GM18858 (cell line): Measurements from ENCODE around the gene ARHGAP19.

Source experiments
- ATAC-seq: cut with Tn5 transposase; IDR thresholded peaks from one replicate; pipeline ENCODE4 v1.9.1; 2021; ENCODE audit not compliant: unreplicated experiment

The ARHGAP19 gene

DNA sequence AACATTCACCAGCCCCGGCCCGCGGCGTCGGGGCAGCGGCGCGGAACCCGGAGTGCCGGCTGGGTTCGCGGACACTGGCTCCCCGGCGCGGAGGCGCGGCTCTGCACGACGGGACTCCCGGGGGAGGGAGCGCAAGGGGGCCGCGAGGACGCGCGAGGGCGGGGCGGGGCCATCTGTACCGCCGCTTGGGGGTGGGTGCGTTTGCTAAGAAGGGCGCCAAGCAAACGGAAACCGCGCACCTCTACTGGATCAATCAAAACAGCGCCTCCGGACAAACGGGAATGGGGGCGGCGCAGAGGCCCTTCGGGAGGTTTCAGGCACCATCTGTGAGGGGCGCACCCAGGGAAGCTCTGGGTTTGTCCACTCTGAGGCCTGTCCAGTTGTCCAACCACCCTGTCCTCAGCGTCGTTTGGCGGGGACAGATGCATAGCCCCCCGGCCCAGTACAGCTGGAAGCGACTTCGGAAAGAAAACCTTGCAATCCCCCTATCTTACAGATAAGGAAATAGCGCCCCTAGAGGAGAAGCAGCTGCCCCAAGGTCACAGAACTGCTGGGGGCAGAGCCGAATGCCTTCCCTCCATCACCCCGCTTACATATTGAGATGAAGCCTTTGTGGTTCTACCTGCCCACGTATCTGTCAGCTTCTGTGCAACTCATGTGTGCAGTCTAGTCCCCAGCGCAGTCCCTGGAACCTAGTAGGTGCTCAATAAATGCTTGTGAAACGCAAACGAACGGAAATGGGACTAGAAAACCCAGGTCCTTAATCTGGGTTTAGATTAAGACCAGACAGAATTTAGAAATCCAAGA, 96.0 kb downstream of the ARHGAP19 start:
- no peak for ATAC-seq

GRCh38 chr10:97195706-97196222, 96.7 kb downstream of the ARHGAP19 start:
- ATAC-seq, result no peak

DNA sequence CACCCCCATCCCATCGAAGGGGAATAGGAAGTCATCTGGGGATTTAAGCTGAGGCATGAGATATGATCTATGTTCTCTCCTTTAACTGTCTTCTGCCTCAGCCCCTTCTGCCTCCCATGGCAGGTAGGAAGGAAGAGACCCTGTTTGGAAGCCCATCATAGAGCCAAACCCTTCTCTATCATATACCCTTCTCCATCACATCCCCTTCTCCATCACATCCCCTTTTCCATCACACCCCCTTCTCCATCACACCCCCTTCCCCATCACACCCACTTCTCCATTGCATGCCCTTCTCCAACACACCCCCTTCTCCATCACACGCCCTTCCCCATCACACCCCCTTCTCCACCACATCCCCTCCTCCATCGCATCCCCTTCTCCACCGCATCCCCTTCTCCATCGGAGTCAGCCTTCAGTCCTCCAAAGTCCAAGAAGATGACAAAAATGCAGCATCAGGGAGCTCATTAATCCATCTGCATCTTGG, 99.4 kb downstream of the ARHGAP19 start:
- no peak for ATAC-seq

DNA sequence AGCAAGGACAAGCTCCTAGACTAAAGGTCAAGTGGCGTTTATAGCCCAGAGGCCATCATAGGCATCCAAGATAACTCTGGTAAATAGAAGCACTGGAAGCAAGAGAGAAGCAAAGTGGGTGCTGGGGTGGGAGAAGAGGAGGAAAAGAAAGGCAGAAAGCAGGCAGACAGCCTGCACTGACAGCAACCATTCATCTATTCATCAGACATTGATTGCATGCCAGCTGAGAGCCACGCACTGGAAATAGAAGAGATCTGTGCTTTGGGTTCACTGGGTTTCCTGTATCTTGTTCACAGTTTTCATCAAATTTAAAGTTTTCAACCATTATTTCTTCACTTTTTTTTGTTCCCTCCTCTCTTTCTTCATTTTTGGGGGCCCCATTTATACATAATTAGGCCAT, 102.0 kb downstream of the ARHGAP19 start:
- no peak for ATAC-seq

- ATAC-seq, result no peak
Observed at GRCh38 chr10:97188261-97188711, 104.2 kb downstream of the ARHGAP19 start.

GRCh38 chr10:97186911-97187310, 105.5 kb downstream of the ARHGAP19 start:
- ATAC-seq, result no peak

DNA sequence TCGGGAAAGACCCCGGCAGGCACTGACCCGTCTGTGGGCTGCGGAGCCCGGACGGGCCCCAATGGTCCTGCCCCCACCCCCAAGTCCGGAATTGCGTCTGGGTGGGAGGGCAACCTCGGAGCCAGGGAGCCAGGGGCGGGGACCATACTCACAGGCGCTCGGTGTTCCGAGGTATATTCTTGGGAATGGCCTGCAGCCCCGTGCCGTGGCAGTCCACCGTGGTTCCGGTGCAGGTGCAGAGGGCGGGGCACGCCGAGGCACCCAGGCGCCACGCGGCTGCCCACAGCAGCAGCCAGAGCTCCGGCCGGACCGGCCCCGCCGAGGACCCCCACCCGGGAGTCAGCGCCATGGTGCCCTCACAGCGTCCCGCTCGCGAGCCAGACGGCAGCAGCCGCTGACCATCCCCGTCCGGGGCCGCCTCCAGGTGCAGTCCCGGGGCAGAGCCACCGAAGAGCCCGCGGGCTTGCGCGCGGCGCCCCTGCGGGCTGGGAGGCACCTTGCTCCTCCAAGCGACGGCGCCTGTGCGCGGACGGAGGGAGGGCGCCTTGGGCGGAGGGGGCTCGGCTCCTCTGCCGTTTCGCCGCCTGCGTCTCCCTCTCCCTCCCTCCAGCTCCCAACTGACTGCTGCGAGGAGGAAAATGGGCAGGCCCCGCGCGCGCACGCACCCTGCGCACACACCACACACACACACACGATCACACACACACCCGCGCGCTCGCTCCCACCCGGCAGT, 106.9 kb downstream of the ARHGAP19 start, which contains the start of gene SLIT1:
SLIT1 (minus strand) TSS at position 634 of the 733 bp plus-strand sequence; CDS start at position 349, 285 bp downstream.
- ATAC-seq, result no peak

DNA sequence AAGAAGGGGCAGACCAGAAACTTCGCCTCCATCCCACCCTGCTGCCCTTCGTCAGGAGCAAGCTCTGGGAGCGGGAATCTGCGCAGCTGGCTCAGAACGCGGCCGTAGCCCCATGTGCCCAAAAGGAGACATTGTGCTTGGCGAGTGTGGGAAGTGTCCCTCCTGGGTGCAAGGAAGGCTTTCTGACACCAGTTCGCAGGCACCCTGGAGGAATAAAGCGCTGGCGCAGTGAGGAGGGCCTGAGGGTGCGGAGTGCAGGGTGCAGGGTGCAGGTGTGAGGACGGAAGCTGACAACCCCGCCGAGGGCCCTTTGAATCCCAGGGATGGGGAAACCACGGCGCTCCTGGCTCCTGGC, 107.5 kb downstream of the ARHGAP19 start:
- ATAC-seq, result no peak

- ATAC-seq, result no peak
Observed at GRCh38 chr10:97183314-97183713, 109.1 kb downstream of the ARHGAP19 start.

- no peak for ATAC-seq
Observed at GRCh38 chr10:97182288-97182990, 110.0 kb downstream of the ARHGAP19 start.

- ATAC-seq, result no peak
Observed at GRCh38 chr10:97180986-97181385, 111.5 kb downstream of the ARHGAP19 start.

- ATAC-seq, result no peak
Observed at GRCh38 chr10:97180363-97180755, 112.1 kb downstream of the ARHGAP19 start.

- no peak for ATAC-seq
Observed at GRCh38 chr10:97179731-97180362, 112.6 kb downstream of the ARHGAP19 start.

DNA sequence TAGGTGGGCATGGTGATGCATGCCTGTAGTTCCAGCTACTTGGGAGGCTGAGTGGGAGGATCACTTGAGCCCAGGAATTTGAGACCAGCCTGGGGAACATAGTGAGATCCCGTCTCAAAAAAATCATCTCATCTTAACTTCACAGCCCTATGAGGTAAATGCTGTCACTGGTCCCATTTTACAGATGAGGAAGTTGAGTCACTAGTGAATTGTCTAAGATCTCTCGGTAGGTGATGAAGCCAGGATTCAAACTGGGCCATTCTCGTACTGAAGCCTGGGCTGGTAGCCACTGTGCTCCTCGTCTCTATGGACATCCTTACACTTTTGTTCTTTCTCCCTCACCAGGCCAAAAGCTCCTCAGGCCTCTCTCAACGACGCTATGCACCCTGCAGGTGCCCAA, 113.1 kb downstream of the ARHGAP19 start:
- no peak for ATAC-seq

GRCh38 chr10:97178074-97178473, 114.4 kb downstream of the ARHGAP19 start:
- no peak for ATAC-seq

DNA sequence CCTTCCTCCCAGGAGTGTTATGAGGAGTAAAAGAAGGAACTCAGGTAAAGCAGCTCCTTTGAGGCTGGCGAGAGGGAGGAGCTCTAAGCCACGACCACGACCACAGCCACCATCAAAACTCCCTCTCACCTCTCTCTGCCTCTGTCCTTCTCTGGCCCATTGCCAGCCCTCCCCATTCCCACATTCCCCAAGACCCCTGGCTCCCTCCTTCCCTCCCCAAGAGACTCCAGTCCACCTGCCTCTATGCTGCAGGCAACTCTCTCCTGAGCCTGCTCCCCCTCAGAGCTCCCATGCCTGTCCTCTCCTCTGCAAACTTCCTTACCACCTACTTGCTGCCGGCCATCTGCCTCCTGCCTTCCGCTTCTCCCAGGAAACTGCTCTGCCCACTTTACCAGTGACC, 116.2 kb downstream of the ARHGAP19 start:
- ATAC-seq, result no peak

DNA sequence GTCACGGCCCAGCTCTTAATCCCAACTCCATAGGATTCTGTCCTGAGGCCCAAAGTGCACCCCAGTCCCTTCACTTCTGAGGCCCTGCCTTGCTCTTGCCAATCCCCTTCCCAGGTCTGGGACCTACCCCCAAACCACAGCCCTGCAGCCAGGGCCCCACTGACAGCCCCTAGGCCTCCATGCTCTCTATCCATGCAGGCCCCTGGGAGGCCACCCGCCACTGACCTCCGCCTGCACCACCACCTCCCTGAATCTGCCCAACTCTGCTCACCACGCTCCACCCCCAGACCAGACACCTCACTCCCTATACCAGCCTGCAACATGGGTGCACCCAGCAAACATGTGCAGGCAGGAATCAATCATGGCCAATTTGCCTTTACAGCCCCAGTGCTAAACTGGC, 116.9 kb downstream of the ARHGAP19 start:
- no peak for ATAC-seq

DNA sequence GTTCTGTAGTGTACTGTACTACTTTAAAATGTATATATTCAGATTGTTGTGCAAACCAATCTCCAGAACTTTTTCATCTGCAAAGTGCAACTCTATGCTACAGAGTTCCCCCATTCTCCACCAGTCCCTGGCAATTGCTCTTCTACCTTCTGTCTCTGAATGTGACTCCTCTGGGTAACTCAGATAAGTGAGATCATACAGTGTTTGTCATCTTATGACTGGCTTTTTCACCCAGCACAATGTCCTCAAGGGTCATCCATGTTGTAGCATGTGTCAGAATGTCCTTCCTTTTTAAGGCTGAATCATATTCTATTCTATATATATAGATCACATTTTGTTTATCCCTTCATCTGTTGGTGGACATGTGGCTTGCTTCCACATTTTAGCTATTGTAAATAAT, 117.5 kb downstream of the ARHGAP19 start:
- ATAC-seq, result no peak

GRCh38 chr10:97174276-97174775, 118.1 kb downstream of the ARHGAP19 start:
- ATAC-seq, result no peak

DNA sequence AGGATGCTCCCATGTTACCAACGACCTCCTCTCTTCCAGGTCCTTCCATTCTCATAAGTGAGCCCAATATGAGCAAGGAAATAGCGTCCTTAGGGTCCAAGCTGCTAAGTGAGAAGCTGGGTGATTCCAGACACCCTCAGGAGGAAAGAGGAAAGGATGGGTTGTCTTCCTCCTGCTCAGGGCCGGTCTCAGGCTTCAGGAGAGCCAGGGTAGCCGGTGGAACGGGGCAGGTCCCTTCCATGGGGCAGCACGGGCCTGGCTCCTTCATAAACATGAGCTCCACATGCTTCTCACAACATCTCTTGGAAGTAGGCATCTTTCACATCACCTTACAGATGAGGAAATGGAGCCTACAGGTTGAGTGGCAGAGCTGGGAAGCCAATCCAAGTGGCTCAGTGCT, 119.4 kb downstream of the ARHGAP19 start:
- ATAC-seq, result no peak
